HG02642 (cell line): Measurements from ENCODE around the gene MLLT1.

Experiments
- ATAC-seq: cut with Tn5 transposase; IDR thresholded peaks from one replicate; pipeline ENCODE4 v1.9.1; 2021; ENCODE audit warnings: mild to moderate bottlenecking; ENCODE audit not compliant: unreplicated experiment, poor library complexity

Gene MLLT1

DNA sequence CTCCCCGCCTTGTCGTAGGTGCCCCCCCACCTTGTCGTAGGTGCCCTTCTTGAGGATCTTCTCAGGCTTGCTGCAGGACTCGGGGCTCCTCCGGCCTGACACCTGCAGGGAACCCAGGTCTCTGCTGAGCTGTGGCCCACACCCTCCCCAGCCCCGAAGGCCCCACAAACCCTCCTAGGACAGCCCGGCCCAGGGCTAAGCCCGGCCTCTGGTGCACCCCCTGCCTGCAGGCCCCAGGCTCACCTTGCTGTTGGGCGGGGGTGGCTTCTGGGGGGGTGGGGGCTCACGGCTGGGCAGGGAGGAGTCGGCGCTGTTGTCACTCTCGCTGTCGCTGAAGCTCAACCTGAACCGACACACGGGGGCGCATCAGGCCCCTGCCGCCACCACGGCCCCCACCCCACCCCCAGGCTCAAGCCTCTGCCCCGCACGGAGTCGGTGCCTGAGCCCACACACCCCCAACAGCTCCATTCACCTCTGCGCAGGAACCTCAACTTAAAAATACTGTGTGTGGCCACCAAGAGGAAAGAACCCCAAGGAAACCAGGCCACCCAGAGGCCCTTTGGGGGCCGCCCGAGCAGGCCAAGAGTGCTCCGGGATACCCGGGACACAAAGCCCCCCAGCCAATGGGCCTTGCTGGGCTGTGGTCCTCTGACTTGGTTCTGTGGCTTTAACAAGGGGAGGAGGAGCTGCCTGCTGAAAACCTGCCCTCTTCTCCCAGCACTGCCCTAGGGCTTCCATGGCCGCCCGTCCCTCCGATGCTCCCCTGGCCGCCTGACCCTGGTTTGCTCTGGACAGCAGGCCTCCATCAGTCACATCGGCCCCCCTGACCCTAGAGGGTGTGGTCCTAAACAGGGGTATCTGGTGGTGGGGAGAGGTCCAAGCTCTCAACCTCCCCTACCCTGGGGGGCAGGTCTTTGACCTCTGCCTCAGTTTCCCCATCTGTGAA is 65.8 kb downstream of the MLLT1 start:
- no peak for ATAC-seq

DNA sequence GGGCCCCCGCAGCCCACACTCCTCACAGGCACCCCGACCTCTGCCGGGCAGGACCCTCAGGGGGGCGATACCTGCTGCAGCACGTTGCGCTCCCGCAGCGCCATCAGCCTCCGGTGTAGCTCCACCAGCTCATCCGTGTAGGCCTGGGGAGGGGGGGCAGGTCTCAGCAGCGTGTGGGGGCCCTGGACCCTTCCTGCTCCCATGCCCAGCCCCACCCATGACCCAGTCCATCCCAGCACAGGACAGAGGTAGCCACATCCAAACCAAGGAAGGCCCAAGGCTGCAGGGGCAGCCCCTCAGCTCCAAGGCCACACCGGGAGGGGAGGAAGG is 66.5 kb downstream of the MLLT1 start:
- no peak for ATAC-seq

DNA sequence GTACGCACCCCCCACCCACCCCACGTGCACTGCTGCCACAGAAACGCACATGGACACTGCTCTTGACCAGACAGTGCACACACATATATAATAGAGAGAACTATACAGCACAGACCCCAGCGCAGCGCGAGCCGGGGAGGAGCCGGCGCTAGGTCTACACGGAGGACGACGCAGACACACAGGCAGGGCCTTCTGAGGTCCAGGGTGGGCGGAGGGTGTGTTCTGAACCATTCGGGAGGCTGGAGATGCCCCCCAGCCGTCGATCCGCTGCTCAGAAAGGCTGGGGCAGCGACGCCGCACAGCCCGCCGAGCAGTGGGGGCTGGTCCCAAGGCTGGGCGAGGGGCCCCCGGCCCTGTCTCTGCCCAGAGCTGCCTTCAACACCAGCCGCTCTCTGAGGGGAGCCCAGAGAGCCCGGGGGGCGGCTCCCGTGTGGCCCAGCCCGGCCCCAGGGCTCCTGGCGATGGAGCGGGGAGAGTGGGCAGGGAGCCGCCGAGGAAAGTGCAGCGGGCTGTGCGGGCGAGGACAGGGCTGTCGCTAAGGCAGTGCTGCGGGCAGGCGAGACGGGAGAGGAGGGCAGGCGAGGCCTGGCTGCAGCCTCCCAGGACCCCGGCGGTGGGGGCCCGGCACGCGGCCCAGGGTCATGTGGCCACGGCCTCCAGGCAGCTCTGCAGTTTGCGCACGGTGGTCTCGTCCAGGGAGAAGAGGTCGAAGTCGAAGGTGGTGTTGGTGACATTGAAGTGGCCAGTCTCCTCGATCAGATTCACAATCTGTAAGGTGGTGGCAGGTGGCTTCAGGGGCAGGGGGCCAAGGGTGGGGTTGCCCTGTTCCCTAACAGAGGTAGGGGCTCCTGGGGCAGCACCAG is 67.1 kb downstream of the MLLT1 start:
- ATAC-seq = no peak

DNA sequence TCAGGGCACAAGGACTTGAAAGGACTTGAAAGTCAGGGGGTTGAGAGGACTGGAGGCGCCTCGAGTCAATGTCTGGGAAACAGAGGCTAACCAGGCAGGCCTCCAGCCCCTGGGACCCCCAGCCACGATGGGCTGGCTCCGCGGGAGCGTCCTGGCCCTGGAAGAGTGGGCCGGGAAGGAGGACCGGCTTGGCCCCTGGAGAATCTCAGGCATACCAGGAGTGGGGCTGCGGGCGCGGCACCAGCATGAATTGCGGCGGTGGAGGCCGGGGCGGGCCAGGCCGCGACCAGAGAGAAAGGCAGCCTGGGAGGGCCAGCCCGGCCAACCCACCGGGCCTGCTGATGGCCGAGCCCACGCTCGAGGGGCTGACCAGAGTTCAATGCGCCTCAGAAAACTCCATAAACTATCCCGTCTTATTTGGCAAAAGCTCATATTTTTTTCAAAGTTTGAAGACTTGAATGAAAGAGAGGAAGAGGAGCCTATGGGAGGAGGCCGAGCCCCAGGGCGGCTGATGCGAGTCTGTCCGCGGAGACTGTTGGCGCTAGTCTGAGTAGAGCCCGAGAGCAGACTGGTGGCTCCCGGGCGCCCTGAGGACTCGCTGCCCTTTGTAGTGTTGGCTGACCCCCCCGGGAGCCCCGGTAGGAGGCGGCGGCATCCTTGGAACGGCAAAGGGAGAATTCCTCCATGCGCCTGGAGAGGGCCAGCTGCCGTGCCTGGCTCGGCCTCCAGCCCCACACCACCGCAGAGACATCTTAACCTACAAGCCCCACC is 68.0 kb downstream of the MLLT1 start:
- ATAC-seq = no peak

DNA sequence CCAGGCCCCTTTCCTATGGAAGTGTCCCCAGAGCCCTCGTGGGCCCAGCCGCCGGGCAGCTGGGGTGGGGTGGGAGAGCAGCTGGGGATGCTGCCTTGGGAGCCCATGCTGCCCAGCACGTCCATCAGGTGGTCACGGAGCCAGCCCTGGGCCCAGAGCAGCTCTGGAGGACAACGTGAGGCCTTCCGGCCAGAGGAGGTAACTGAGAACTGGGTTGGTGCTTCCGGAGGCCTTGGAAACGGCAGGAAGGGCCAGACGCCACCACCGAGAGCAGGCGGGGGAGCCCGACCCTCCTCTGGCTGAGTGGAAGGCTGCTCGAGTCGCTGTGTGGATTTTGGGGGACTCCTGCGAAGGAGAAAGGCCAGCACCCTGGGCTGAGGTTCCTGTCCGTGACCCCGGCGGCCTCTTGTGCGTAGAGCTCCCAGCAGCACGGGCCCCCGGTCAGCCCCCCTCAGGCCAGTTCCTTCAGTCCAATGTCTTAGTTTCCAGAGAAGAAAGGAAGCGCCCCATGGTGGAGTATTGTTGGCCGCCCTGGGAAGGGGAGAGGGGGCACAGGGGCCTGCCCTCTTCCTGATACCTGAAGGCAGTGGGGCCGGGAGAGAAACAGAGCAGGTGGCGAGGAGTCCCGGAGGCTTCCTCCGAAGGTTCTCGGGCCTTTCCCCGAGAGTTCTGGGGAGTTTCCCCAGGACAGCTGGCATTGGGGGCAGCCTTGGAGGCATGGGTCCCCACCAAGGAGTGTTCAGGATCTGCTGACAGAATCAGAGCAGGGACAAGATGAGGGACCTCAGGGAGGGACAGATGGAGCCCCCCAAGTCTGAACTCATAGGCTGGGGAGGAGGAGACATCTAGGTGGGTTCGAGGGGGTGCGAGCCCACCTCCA is 68.8 kb downstream of the MLLT1 start:
- no peak for ATAC-seq

DNA sequence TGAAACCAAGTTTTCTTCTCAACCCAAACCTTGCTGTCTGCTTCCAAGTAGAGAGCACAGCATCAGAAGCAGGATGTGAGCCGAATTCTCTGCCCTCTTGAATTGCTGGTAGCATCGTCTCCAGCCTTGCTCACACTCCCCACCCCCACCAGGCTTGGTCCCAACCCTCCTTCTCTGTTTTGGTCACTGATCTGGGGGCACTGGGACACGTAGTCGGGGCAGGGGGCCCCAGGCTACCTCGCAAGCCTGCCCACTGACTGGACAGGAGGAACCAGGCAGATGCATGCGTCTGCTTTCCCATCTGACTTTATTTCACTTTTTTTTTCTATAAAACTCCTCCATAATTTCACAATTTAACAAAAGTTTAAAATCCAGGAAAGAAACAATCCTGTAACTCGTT is 69.7 kb downstream of the MLLT1 start:
- ATAC-seq = no peak

DNA sequence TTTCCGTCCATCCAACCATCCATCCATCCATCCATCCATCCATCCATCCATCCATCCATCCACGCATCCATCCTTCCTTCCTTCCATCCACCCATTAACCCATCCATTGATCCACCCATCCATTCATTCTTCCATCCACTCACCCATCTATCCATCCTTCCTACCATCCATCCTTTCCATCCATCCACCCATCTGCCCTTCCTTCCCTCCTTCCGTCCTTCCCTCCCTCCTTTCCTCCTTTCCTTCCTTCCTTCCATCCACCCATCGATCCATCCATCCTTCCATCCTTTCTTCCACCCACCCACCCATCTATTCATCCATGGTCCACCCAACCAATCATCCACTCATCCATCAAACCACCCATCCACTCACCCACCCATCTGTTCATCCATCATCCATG is 70.1 kb downstream of the MLLT1 start:
- no peak for ATAC-seq

DNA sequence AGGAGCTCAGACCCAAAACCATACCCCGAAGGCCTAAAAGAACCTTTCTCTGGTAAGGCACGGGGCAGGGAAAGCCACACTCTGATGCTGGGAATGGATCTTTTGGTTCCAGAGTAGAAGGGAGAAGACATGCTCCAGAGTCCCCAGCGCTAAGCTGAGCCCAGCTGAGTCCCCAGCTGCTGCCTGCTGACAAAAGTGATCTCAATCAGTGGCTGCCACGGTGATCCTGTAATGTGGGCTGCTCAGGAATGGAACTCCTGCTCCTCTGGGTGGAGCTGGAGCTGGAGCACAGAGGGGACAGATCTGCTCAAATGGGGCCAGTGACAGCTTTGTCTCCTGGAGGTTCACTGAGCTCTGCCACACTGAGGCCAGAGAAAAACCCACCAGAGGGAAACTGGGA is 70.5 kb downstream of the MLLT1 start:
- no peak for ATAC-seq

DNA sequence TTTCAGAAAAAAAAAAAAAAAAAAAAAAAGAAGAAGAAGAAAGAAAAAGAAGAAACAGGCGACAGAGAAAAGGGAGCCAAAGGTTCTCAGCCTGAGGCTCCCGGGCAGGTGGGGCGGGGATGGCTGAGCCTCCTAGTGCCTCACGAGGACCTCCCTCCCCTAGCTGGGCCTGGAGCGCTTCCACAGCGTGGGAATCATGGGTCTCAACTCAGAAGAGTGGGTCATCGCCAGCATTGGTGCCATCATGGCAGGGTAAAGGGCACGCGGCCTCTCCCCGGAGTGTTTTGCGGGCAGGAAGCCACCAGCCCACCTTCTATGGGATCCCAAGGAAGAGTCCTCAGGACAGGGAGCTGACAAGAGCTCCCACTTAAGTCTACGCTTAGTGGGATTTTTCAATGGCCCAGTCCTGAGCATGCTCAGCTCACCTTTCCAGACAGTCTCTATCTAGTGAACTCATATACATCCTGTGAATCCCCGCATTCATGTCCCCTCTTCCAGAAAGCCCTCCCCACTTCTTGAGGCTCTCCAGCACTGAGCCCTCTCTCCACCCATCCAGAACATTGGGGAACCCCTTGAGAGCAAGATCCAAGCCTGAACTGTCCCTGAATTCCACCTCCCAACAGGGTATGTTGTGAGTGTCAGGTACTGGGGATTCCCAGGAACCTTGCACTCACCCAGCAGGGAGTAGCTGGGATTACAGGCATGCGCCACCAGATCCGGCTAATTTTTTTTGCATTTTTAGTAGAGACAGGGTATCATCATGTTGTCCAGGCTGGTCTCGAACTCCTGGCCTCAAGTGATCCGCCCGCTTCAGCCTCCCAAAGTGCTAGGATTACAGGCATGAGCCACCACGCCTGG is 74.7 kb downstream of the MLLT1 start:
- no peak for ATAC-seq

DNA sequence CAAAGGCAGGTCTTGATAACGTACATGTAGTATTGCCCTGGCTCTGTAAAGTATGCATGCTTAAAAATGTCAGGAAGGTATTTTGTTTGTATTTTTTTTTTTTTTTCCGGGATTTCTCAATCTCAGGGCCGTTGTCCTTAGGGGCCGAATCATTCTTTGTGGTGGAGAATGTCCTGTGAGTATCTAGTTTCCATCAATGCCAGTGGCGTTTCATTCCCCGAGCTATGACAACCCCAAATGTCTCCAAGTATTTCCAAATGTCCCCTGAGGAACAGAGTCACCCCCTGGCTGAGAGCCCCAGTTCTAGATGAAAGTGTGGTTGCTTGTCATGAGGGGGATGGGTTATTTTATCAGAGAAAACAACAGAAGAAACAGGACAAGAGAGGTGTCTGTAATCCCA is 75.6 kb downstream of the MLLT1 start:
- no peak for ATAC-seq

DNA sequence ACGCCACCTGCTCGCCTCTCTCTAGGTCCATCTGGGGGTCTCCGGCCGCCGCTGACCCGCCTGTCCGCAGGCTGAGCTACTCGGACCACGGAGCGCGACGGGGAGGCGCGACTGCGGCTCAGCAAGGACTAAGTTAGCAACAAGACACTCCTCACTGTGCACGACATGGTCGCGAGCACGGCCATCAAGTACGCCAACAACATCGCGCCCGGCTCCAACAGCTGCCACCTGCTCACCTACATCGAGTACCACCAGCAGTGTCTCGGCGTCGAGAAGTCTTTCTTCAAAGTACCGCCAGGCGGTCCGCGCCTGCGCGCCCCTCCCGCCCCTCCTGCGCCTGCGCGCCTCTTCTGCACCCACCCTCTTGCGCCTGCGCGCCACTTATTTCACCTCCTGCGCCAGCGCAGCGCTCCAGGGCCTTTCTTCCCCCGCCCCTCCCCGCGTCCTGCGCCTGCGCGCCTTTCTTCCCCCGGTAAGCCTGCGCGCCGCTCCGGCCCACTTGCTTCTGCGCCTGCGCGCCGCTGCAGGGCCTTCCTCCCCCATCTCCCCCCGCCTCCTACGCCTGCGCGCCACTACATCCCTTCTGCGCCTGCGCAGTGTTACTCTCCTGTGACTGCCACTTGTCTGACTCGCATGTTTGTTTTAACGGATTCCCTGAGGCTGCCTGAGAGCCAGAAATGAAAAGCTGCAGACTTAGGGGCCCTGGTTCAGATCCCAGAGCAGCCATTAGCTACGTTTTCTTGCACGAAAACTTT is 80.4 kb downstream of the MLLT1 start:
- ATAC-seq = peak; percentile 80

DNA sequence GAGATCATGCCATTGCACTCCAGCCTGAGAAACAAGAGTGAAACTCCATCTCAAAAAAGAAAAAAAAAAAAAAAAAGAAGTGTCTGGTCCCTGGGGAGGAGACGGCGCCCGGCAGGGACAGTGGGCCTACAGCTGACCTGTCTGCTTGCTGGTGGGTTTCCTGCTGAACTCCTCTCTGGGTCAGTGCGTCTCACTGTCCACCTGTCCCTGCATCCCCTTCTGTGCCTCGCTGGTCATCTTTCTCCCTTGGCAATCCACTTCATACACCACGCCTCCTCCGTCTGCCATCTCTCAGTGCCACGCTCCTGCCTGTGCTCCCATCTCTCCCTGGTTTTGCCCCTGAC is 80.9 kb downstream of the MLLT1 start:
- no peak for ATAC-seq

DNA sequence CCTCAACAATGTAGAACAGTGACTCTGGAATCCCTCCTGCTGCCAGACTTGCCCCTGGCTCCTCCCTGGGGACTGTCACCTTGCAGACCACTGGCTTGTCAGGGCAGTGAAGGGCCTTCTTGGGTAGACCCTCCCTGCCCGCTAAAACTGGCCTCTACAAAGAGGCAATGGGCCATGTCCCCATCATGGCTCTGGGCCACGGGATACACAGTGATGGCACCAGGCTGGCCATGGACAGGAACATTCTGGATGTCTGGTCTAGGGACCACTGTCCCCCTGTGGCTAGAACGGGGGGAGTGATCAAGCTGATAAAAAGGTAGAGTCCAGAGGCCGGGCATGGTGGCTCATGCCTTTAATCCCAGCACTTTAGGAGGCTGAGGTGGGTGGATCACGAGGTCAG is 83.4 kb downstream of the MLLT1 start:
- ATAC-seq = no peak

DNA sequence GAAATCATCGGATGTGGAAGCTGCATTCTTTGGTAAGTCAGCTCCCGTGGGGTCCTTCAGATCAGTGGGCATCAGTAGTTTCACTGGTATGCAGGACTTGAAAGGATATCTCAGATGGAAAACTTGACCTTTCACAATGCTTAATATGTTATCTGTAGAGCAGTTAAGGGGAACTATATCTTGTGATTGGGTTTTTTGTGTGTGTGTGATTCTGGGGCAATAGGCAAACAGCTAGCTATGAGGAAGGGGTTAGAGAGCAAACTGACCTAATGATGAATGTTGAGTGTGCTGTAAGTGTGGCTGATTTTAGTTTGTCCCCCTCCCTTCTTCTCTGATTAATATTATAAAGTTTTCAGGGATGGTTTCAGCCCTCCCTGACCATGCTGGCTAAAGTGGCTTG is 91.0 kb downstream of the MLLT1 start:
- ATAC-seq = no peak

DNA sequence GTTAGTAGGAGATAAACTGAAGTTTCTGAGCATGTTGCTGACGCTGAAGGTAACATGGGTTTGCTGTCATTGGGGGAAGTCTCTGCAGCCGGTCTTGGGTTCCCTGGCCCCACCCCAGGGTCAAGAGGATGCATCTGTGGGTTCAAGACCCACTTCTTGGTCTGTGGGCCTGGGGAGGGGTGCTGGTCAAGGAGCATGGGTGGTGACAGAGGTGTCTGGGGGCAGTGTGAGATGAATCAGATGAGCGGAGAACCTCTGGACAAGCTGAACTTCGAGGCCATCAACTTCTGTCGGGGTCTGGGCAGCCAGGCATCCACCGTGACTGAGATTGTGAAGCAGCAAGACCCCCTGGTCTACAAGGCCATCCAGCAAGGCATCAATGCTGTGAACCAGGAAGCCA is 92.4 kb downstream of the MLLT1 start:
- no peak for ATAC-seq

DNA sequence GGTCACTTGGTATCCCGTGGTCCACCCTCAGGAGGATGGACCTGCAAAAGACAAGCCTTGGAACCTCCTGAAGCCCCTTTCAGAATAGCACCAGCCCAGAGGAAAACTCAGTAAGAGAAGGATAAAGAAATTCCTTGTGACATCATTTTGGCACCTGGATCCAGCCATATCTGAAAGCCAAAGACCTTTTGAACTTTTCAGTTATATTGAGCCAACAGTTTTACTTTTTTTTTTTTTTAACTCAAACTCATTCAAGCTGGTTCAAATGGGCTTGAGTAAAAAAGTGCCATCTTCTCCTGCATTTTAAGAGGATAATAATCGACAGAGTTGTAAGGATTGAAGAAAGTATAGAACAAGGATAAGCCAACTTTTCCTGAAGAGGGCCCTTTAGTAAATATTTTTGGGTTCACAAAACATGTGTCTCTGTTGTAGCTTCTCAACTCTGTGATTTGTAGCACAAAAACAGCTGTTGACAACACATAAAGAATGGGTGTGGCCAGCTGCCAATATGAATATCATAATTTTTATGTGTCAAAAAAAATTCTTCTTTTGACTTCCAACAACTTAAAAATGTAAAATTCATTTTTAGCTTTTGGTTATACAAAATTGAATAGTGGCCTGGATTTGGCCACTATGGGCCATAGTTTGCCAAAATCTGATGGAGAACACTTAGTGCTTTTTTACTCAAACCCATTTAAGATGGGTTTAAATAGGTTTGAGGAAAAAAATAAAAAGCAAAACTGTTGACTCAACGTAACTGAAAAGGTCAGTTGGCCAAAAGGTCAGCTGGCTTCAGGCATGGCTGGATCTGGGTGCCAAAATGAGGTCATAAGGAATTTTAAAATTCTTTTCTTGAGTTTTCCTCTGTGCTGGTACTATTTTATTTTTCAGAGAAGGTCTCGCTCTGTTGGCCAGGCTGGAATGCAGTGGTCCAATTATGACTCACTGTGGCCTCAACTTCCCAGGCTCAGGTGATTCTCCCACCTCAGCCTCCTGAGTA is 93.6 kb downstream of the MLLT1 start:
- ATAC-seq = no peak
